DLD1 (cell line): ENCODE data around the gene SPATS1.
"Not testable (repeated sequence)": the region's sequence is repeated elsewhere in the genome, so short reads cannot be mapped to it uniquely, and the experiment has no call there.

Experiments used
- in situ Hi-C: cut with HindIII; loops from 2 replicates; pipeline ENCODE4 v1.10.0; 2017; ENCODE audit warnings: low sequenced_read_pairs

The SPATS1 gene

GRCh38 chr6:44310241-44310640 is 32.2 kb upstream of the SPATS1 start:
- in situ Hi-C loops, result no loop called here

GRCh38 chr6:44311304-44311703 is 31.1 kb upstream of the SPATS1 start:
- in situ Hi-C loops, result no loop called here

GRCh38 chr6:44311767-44312166 is 30.7 kb upstream of the SPATS1 start:
- in situ Hi-C loops, result no loop called here

GRCh38 chr6:44312901-44313788 is 29.3 kb upstream of the SPATS1 start, which contains the start of gene AARS2:
TSS of gene AARS2 (minus strand) at chr6:44313347. CDS start at chr6:44313323, 24 bp downstream.
- in situ Hi-C loops, result no loop called here

GRCh38 chr6:44314657-44315056 is 27.8 kb upstream of the SPATS1 start:
- in situ Hi-C loops, result not testable (repeated sequence)

- in situ Hi-C loops, result no loop called here
Measured at GRCh38 chr6:44315516-44315915, 26.9 kb upstream of the SPATS1 start.

- in situ Hi-C loops, result no loop called here
Measured at GRCh38 chr6:44315951-44316350, 26.5 kb upstream of the SPATS1 start.

GRCh38 chr6:44316481-44316880 is 26.0 kb upstream of the SPATS1 start:
- in situ Hi-C loops, result no loop called here

- in situ Hi-C loops, result not testable (repeated sequence)
Measured at GRCh38 chr6:44317136-44317631, 25.3 kb upstream of the SPATS1 start.

- in situ Hi-C loops, result no loop called here
Measured at GRCh38 chr6:44321210-44321609, 21.2 kb upstream of the SPATS1 start.

- in situ Hi-C loops, result no loop called here
Measured at GRCh38 chr6:44327096-44327495, 15.4 kb upstream of the SPATS1 start.

- in situ Hi-C loops, result no loop called here
Measured at GRCh38 chr6:44327760-44328159, 14.7 kb upstream of the SPATS1 start.

GRCh38 chr6:44328203-44328602 is 14.2 kb upstream of the SPATS1 start:
- in situ Hi-C loops, result not testable (repeated sequence)

GRCh38 chr6:44329858-44330257 is 12.6 kb upstream of the SPATS1 start:
- in situ Hi-C loops, result no loop called here

- in situ Hi-C loops, result no loop called here
Measured at GRCh38 chr6:44332585-44332984, 9.9 kb upstream of the SPATS1 start.

- in situ Hi-C loops, result no loop called here
Measured at GRCh38 chr6:44333273-44333919, 9.1 kb upstream of the SPATS1 start.

GRCh38 chr6:44333942-44334341 is 8.5 kb upstream of the SPATS1 start:
- in situ Hi-C loops, result no loop called here

GRCh38 chr6:44335631-44336030 is 6.8 kb upstream of the SPATS1 start:
- in situ Hi-C loops, result loop anchor here (5.0 kb wide), 1 partner anchor 78 kb away; the partner anchor contains the start of gene SLC35B2

GRCh38 chr6:44338228-44339122 is 4.0 kb upstream of the SPATS1 start:
- in situ Hi-C loops, result loop anchor here (5.0 kb wide), 1 partner anchor 81 kb away; the partner anchor contains the start of gene SLC35B2

GRCh38 chr6:44339301-44339700 is 3.1 kb upstream of the SPATS1 start:
- in situ Hi-C loops, result loop anchor here (5.0 kb wide), 1 partner anchor 82 kb away; the partner anchor contains the start of gene SLC35B2
